NCI-H345 treated with DMSO at 0.1 percent for 48 hours (cell line): ENCODE measurements around the gene GLI1.
A peak's percentile ranks its signal among the peaks of the same experiment; 100 is the strongest.

Source experiments
- DNase-seq: peaks from one replicate; lab custom pipeline; 2025; ENCODE audit not compliant: unreplicated experiment; lab: John Stamatoyannopoulos, UW

GLI1 gene

GRCh38 chr12:57518176-57518919, 58.8 kb downstream of the GLI1 start:
- DNase-seq: no peak

GRCh38 chr12:57518920-57519795, 59.6 kb downstream of the GLI1 start:
- DNase-seq: no peak

- DNase-seq: no peak
Measured at GRCh38 chr12:57519796-57520052, 60.1 kb downstream of the GLI1 start.

- DNase-seq: peak; percentile 97
Measured at GRCh38 chr12:57520053-57520818, 60.7 kb downstream of the GLI1 start, which contains the start of gene DDIT3. DDIT3 (minus strand) TSS chr12:57520514; CDS start chr12:57517406, 3,108 bp downstream.

GRCh38 chr12:57521525-57522010, 62.0 kb downstream of the GLI1 start:
- no peak for DNase-seq
